SK-N-SH treated with all-trans-retinoic acid at 6 μM for 48 hours (cell line): Measurements from ENCODE around the gene SMIM15.

Source experiments
- ATAC-seq: fragments of 200-7000 bp; cut with Tn5 transposase; 3 replicates; pipeline ENCODE4 v1.9.1; 2020; ENCODE audit warnings: mild to moderate bottlenecking, moderate library complexity
- ARNTL ChIP-seq: fragments of 450-650 bp; formaldehyde crosslinking; IDR thresholded peaks from 2 replicates; pipeline ENCODE4 v1.5.0; 2020; ENCODE audit warnings: low read depth, mild to moderate bottlenecking, moderate library complexity, borderline replicate concordance
- BACH2 ChIP-seq: fragments of 250-450 bp; sonication (Bioruptor Pico); IDR thresholded peaks from 2 replicates; pipeline ENCODE4 v1.9.0; 2021; ENCODE audit warnings: mild to moderate bottlenecking, borderline replicate concordance
- CSDC2 ChIP-seq: fragments of 250-450 bp; sonication (Bioruptor Pico); IDR thresholded peaks from 2 replicates; pipeline ENCODE4 v1.5.0; 2020; ENCODE audit warnings: mild to moderate bottlenecking, moderate library complexity
- ESRRG ChIP-seq: fragments of 250-450 bp; sonication (Bioruptor Pico); IDR thresholded peaks from 2 replicates; pipeline ENCODE4 v1.6.1; 2021; ENCODE audit warnings: mild to moderate bottlenecking
- GLIS3 ChIP-seq: fragments of 250-450 bp; sonication (Bioruptor Pico); IDR thresholded peaks from 2 replicates; pipeline ENCODE4 v1.5.0; 2020; ENCODE audit warnings: mild to moderate bottlenecking, moderate library complexity
- ISL1 ChIP-seq: fragments of 250-450 bp; sonication (Bioruptor Pico); IDR thresholded peaks from 2 replicates; pipeline ENCODE4 v2.1.2; 2022; ENCODE audit warnings: mild to moderate bottlenecking, moderate library complexity
- OSR1 ChIP-seq: fragments of 250-450 bp; sonication (Bioruptor Pico); IDR thresholded peaks from 2 replicates; pipeline ENCODE4 v1.8.0; 2022; ENCODE audit warnings: moderate library complexity, mild to moderate bottlenecking, inconsistent platforms
- PPARA ChIP-seq: fragments of 250-450 bp; sonication (Bioruptor Pico); IDR thresholded peaks from 2 replicates; pipeline ENCODE4 v1.5.0; 2020; ENCODE audit warnings: mild to moderate bottlenecking, borderline replicate concordance
- RARB ChIP-seq: fragments of 250-450 bp; sonication (Bioruptor Pico); IDR thresholded peaks from 2 replicates; pipeline ENCODE4 v1.8.0; 2021; ENCODE audit warnings: mild to moderate bottlenecking, moderate library complexity
- TCF4 ChIP-seq: fragments of 250-450 bp; sonication (Bioruptor Pico); IDR thresholded peaks from 2 replicates; pipeline ENCODE4 v1.8.0; 2021; ENCODE audit warnings: mild to moderate bottlenecking, moderate library complexity, borderline replicate concordance
- TOX ChIP-seq: fragments of 250-450 bp; sonication (Bioruptor Pico); IDR thresholded peaks from 2 replicates; pipeline ENCODE4 v1.8.0; 2021; ENCODE audit warnings: mild to moderate bottlenecking, moderate library complexity, borderline replicate concordance
- ZC3H10 ChIP-seq: fragments of 250-450 bp; sonication (Bioruptor Pico); IDR thresholded peaks from 2 replicates; pipeline ENCODE4 v1.5.1; 2021; ENCODE audit warnings: mild to moderate bottlenecking, moderate library complexity
- ZFP3 ChIP-seq: fragments of 250-450 bp; sonication (Bioruptor Pico); IDR thresholded peaks from 2 replicates; pipeline ENCODE4 v1.5.0; 2020; ENCODE audit warnings: mild to moderate bottlenecking, moderate library complexity
- ZFP30 ChIP-seq: fragments of 450-650 bp; formaldehyde crosslinking; IDR thresholded peaks from 2 replicates; pipeline ENCODE4 v1.5.0; 2022; ENCODE audit warnings: mild to moderate bottlenecking, moderate library complexity
- ZNF565 ChIP-seq: fragments of 450-650 bp; formaldehyde crosslinking; conservative IDR thresholded peaks from 2 replicates; pipeline ENCODE4 v1.5.0; 2020; ENCODE audit warnings: low read depth, mild to moderate bottlenecking, moderate library complexity
- ZNF70 ChIP-seq: fragments of 450-650 bp; formaldehyde crosslinking; IDR thresholded peaks from 2 replicates; pipeline ENCODE4 v1.5.0; 2020; ENCODE audit warnings: mild to moderate bottlenecking, moderate library complexity
- ZNF8 ChIP-seq: fragments of 450-650 bp; formaldehyde crosslinking; IDR thresholded peaks from 2 replicates; pipeline ENCODE4 v1.5.0; 2020; ENCODE audit warnings: mild to moderate bottlenecking, moderate library complexity
- TF ChIP-seq, protein P1 (sequence below): fragments of 250-450 bp; sonication (Bioruptor Pico); IDR thresholded peaks from 2 replicates; pipeline ENCODE4 v1.5.1; 2020; ENCODE audit warnings: low read depth, mild to moderate bottlenecking, moderate library complexity
- TF ChIP-seq, protein P2 (sequence below): fragments of 250-450 bp; sonication (Bioruptor Pico); IDR thresholded peaks from 2 replicates; pipeline ENCODE4 v1.8.0; 2021; ENCODE audit warnings: low read depth, mild to moderate bottlenecking, moderate library complexity, borderline replicate concordance
- TF ChIP-seq, protein P3 (sequence below): fragments of 250-450 bp; sonication (Bioruptor Pico); IDR thresholded peaks from 2 replicates; pipeline ENCODE4 v1.8.0; 2020; ENCODE audit warnings: mild to moderate bottlenecking, moderate library complexity, borderline replicate concordance
- TF ChIP-seq, protein P4 (sequence below): fragments of 250-450 bp; sonication (Bioruptor Pico); IDR thresholded peaks from 2 replicates; pipeline ENCODE4 v1.5.0; 2020; ENCODE audit warnings: mild to moderate bottlenecking, moderate library complexity

SMIM15 gene

DNA sequence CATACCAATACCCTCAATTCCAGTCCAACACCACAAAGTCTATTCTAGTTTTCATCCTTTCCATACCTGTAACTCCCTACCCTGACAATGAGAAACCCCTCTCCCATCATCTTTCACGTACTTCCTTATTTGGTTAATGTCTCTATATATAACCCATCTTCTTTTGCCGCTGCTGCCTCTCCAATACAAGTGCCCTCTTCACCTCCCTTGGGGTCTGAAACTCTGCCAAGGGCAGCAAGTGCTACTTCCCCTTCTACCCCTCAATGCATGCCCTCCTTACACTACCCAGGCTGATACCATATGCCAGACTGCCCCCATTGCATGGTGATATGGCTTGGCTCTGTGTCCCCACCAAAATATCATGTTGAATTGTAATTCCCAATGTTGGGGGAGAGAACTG is 24.4 kb upstream of the SMIM15 start:
- ATAC-seq = no peak
- TF ChIP-seq PPARA (CRISPR knock-in tag) = no peak
- TF ChIP-seq TCF4 (CRISPR knock-in tag) = no peak
- no peak for TF ChIP-seq ISL1 (CRISPR knock-in tag)
- TF ChIP-seq, protein P1, sequence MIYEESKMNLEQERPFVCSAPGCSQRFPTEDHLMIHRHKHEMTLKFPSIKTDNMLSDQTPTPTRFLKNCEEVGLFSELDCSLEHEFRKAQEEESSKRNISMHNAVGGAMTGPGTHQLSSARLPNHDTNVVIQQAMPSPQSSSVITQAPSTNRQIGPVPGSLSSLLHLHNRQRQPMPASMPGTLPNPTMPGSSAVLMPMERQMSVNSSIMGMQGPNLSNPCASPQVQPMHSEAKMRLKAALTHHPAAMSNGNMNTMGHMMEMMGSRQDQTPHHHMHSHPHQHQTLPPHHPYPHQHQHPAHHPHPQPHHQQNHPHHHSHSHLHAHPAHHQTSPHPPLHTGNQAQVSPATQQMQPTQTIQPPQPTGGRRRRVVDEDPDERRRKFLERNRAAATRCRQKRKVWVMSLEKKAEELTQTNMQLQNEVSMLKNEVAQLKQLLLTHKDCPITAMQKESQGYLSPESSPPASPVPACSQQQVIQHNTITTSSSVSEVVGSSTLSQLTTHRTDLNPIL (CRISPR knock-in tag) = no peak
- TF ChIP-seq, protein P2, sequence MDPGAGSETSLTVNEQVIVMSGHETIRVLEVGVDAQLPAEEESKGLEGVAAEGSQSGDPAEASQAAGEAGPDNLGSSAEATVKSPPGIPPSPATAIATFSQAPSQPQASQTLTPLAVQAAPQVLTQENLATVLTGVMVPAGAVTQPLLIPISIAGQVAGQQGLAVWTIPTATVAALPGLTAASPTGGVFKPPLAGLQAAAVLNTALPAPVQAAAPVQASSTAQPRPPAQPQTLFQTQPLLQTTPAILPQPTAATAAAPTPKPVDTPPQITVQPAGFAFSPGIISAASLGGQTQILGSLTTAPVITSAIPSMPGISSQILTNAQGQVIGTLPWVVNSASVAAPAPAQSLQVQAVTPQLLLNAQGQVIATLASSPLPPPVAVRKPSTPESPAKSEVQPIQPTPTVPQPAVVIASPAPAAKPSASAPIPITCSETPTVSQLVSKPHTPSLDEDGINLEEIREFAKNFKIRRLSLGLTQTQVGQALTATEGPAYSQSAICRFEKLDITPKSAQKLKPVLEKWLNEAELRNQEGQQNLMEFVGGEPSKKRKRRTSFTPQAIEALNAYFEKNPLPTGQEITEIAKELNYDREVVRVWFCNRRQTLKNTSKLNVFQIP = no peak
- no peak for TF ChIP-seq BACH2 (CRISPR knock-in tag)

DNA sequence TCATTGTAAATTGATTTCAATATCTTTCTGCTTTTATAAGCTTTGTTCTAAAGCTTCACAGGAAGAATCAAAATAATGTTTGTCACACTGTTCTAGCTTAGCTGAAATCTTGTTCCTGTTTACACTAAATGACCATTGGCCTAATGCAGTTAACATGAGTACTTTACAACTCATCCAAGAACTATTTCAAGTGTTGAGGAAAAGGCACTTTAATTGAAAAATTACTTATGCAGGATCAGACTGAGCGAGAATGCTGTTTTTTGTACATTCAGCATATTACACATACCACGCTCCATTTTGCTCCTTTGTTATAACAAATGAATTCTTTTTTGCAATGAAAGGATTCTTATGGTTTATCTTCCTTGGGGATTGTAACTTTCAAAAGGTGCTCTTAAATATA is 22.4 kb upstream of the SMIM15 start:
- TF ChIP-seq, protein P3, sequence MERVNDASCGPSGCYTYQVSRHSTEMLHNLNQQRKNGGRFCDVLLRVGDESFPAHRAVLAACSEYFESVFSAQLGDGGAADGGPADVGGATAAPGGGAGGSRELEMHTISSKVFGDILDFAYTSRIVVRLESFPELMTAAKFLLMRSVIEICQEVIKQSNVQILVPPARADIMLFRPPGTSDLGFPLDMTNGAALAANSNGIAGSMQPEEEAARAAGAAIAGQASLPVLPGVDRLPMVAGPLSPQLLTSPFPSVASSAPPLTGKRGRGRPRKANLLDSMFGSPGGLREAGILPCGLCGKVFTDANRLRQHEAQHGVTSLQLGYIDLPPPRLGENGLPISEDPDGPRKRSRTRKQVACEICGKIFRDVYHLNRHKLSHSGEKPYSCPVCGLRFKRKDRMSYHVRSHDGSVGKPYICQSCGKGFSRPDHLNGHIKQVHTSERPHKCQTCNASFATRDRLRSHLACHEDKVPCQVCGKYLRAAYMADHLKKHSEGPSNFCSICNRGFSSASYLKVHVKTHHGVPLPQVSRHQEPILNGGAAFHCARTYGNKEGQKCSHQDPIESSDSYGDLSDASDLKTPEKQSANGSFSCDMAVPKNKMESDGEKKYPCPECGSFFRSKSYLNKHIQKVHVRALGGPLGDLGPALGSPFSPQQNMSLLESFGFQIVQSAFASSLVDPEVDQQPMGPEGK = no peak
- TF ChIP-seq OSR1 (no peak), ESRRG (CRISPR knock-in tag) (no peak), BACH2 (CRISPR knock-in tag) (no peak), ISL1 (CRISPR knock-in tag) (no peak), ZNF565 (CRISPR knock-in tag) (no peak), RARB (CRISPR knock-in tag) (no peak), PPARA (CRISPR knock-in tag) (no peak), ARNTL (no peak), TOX (CRISPR knock-in tag) (no peak), ZNF8 (CRISPR knock-in tag) (no peak), ZFP30 (no peak), ZNF70 (CRISPR knock-in tag) (no peak), ZC3H10 (CRISPR knock-in tag) (no peak), ZFP3 (no peak), CSDC2 (no peak)
- TF ChIP-seq, protein P2 = no peak
- TF ChIP-seq, protein P4, sequence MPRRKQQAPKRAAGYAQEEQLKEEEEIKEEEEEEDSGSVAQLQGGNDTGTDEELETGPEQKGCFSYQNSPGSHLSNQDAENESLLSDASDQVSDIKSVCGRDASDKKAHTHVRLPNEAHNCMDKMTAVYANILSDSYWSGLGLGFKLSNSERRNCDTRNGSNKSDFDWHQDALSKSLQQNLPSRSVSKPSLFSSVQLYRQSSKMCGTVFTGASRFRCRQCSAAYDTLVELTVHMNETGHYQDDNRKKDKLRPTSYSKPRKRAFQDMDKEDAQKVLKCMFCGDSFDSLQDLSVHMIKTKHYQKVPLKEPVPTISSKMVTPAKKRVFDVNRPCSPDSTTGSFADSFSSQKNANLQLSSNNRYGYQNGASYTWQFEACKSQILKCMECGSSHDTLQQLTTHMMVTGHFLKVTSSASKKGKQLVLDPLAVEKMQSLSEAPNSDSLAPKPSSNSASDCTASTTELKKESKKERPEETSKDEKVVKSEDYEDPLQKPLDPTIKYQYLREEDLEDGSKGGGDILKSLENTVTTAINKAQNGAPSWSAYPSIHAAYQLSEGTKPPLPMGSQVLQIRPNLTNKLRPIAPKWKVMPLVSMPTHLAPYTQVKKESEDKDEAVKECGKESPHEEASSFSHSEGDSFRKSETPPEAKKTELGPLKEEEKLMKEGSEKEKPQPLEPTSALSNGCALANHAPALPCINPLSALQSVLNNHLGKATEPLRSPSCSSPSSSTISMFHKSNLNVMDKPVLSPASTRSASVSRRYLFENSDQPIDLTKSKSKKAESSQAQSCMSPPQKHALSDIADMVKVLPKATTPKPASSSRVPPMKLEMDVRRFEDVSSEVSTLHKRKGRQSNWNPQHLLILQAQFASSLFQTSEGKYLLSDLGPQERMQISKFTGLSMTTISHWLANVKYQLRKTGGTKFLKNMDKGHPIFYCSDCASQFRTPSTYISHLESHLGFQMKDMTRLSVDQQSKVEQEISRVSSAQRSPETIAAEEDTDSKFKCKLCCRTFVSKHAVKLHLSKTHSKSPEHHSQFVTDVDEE (CRISPR knock-in tag) = no peak
- TF ChIP-seq, protein P1 (CRISPR knock-in tag) = no peak
- TF ChIP-seq, all 23 proteins: peak for 0
- ATAC-seq = no peak

DNA sequence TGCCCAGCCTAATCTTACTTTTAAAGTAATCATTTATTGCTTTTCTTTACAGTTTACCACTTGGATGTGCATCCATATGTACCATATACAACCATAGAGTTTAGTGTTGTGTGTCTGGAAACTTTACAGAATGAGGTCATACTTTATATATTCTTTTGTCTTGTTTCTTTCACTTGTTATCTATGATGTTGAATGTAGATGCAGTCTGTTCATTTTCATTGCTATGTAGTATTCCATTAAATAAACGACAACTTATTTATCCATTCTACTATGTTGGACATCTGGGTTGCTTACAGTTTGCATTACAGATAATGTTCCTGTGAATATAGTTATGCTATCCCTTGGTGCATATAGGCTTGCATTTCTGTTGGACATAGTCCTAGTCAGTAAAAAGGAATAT is 21.3 kb upstream of the SMIM15 start:
- TF ChIP-seq, protein P4 (CRISPR knock-in tag) = no peak
- TF ChIP-seq ESRRG (CRISPR knock-in tag) = no peak
- TF ChIP-seq CSDC2 = no peak
- no peak for TF ChIP-seq ZC3H10 (CRISPR knock-in tag)
- no peak for TF ChIP-seq RARB (CRISPR knock-in tag)
- no peak for TF ChIP-seq GLIS3 (CRISPR knock-in tag)
- TF ChIP-seq, all 23 proteins: peak for 0
- no peak for ATAC-seq
